ENCODE data around the gene HSD11B1.

DNA sequence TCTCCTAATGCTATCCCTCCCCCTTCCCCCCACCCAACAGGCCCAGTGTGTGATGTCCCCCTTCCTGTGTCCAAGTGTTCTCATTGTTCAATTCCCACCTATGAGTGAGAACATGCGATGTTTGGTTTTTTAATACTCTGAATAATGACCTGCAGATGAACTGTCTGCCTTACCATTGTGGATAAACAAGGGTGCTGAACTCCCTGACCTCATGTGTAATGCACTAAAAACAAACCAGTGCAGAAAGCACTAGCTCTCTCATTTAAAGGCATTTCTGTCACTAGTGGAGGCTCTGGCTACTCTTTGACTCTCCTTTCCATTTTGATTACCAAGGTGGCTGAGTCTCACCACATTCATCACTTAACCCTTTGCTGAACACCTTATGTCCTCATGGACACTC, 28.1 kb downstream of the HSD11B1 start:
- TF ChIP-seq CTCF (IDR thresholded peaks at IDR 0.05) (no peak), SIN3A (IDR thresholded peaks at IDR 0.05; ENCODE audit: borderline replicate concordance, insufficient read depth, low read depth, low read length) (no peak)
- TF ChIP-seq, protein P1, sequence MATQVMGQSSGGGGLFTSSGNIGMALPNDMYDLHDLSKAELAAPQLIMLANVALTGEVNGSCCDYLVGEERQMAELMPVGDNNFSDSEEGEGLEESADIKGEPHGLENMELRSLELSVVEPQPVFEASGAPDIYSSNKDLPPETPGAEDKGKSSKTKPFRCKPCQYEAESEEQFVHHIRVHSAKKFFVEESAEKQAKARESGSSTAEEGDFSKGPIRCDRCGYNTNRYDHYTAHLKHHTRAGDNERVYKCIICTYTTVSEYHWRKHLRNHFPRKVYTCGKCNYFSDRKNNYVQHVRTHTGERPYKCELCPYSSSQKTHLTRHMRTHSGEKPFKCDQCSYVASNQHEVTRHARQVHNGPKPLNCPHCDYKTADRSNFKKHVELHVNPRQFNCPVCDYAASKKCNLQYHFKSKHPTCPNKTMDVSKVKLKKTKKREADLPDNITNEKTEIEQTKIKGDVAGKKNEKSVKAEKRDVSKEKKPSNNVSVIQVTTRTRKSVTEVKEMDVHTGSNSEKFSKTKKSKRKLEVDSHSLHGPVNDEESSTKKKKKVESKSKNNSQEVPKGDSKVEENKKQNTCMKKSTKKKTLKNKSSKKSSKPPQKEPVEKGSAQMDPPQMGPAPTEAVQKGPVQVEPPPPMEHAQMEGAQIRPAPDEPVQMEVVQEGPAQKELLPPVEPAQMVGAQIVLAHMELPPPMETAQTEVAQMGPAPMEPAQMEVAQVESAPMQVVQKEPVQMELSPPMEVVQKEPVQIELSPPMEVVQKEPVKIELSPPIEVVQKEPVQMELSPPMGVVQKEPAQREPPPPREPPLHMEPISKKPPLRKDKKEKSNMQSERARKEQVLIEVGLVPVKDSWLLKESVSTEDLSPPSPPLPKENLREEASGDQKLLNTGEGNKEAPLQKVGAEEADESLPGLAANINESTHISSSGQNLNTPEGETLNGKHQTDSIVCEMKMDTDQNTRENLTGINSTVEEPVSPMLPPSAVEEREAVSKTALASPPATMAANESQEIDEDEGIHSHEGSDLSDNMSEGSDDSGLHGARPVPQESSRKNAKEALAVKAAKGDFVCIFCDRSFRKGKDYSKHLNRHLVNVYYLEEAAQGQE (IDR thresholded peaks at IDR 0.05; ENCODE audit: insufficient read depth in 1 of 2, low read depth in 2 of 2, low read length in 1 of 2), result no peak
